H9 (cell line): ENCODE measurements around the gene NPAS2. TPM values are rescaled to one million over a fixed set of nuclear protein-coding genes. Genes with fewer than 3 reads are reported as not detected.

Experiments used
- DNase-seq: peaks from one replicate; pipeline ENCODE4 v3.0.0-alpha.2; 2017
- H2AFZ ChIP-seq: one replicate; pipeline ENCODE4 v1.6.1; 2013; ENCODE audit warnings: mild to moderate bottlenecking, low read length, control low read depth, moderate library complexity
- H2AK5ac ChIP-seq: 2 replicates; pipeline ENCODE4 v1.6.1; 2013; ENCODE audit warnings: low read length, control low read depth, mixed read lengths; ENCODE audit not compliant: insufficient read length
- H2BK120ac ChIP-seq: one replicate; pipeline ENCODE4 v1.6.1; 2013; ENCODE audit warnings: low read depth, mild to moderate bottlenecking, low read length, control low read depth, inconsistent platforms; ENCODE audit not compliant: poor library complexity, severe bottlenecking
- H2BK12ac ChIP-seq: 2 replicates; pipeline ENCODE4 v1.6.1; 2013; ENCODE audit warnings: low read length, control low read depth, mixed read lengths, low read depth; ENCODE audit not compliant: insufficient read length
- H2BK15ac ChIP-seq: 2 replicates; pipeline ENCODE4 v1.6.1; 2013; ENCODE audit warnings: low read depth, low read length, control low read depth
- H2BK20ac ChIP-seq: one replicate; pipeline ENCODE4 v1.6.1; 2013; ENCODE audit warnings: low read depth, mild to moderate bottlenecking, low read length, control low read depth, inconsistent platforms; ENCODE audit not compliant: poor library complexity, severe bottlenecking
- H2BK5ac ChIP-seq: 2 replicates; pipeline ENCODE4 v1.6.1; 2013; ENCODE audit warnings: low read length, control low read depth, mixed read lengths; ENCODE audit not compliant: insufficient read length
- H3K14ac ChIP-seq: 2 replicates; pipeline ENCODE4 v1.6.1; 2013; ENCODE audit warnings: low read length, control low read depth; ENCODE audit not compliant: insufficient read depth
- H3K18ac ChIP-seq: 2 replicates; pipeline ENCODE4 v1.6.1; 2013; ENCODE audit warnings: low read depth, mild to moderate bottlenecking, mixed read lengths, low read length, control low read depth; ENCODE audit not compliant: insufficient read length
- H3K23ac ChIP-seq: 2 replicates; pipeline ENCODE4 v1.6.1; 2013; ENCODE audit warnings: low read length, control low read depth, mixed read lengths, low read depth; ENCODE audit not compliant: insufficient read length
- H3K23me2 ChIP-seq: 2 replicates; pipeline ENCODE4 v1.6.1; 2013; ENCODE audit warnings: low read depth, mild to moderate bottlenecking, mixed read lengths, low read length, control low read depth; ENCODE audit not compliant: insufficient read length, poor library complexity, severe bottlenecking
- H3K27ac ChIP-seq: 2 replicates; pipeline ENCODE4 v1.5.1; 2013; ENCODE audit warnings: low read length, control low read depth, mixed read lengths, low read depth; ENCODE audit not compliant: insufficient read length
- H3K27me3 ChIP-seq: 2 replicates; pipeline ENCODE4 v1.6.1; 2013; ENCODE audit warnings: low read length, control low read depth, inconsistent platforms; ENCODE audit not compliant: insufficient read depth
- H3K4ac ChIP-seq: 2 replicates; pipeline ENCODE4 v1.6.1; 2013; ENCODE audit warnings: low read depth, mild to moderate bottlenecking, control low read depth, inconsistent platforms, low read length, moderate library complexity
- H3K4me1 ChIP-seq: 2 replicates; pipeline ENCODE4 v1.6.1; 2013; ENCODE audit warnings: low read length, control low read depth, inconsistent platforms; ENCODE audit not compliant: insufficient read depth
- H3K4me2 ChIP-seq: 2 replicates; pipeline ENCODE4 v1.6.1; 2013; ENCODE audit warnings: low read length, control low read depth, mixed read lengths; ENCODE audit not compliant: insufficient read length, insufficient read depth
- H3K56ac ChIP-seq: 2 replicates; pipeline ENCODE4 v1.6.1; 2013; ENCODE audit warnings: low read depth, mild to moderate bottlenecking, mixed read lengths, low read length, control low read depth; ENCODE audit not compliant: insufficient read length
- H3K79me1 ChIP-seq: 2 replicates; pipeline ENCODE4 v1.6.1; 2013; ENCODE audit warnings: low read depth, mild to moderate bottlenecking, moderate library complexity, low read length, control low read depth, inconsistent platforms; ENCODE audit not compliant: insufficient read depth, poor library complexity, severe bottlenecking
- H3K79me2 ChIP-seq: 2 replicates; pipeline ENCODE4 v1.6.1; 2013; ENCODE audit warnings: low read length, control low read depth, inconsistent platforms; ENCODE audit not compliant: insufficient read depth
- H3K9ac ChIP-seq: 2 replicates; pipeline ENCODE4 v1.6.1; 2013; ENCODE audit warnings: low read length, control low read depth, mixed read lengths; ENCODE audit not compliant: insufficient read length; ENCODE audit errors: extremely low read depth
- H3K9me3 ChIP-seq: one replicate; pipeline ENCODE4 v1.6.1; 2013; ENCODE audit warnings: low read depth, low read length, inconsistent platforms; ENCODE audit not compliant: control insufficient read depth
- H3T11ph ChIP-seq: one replicate; pipeline ENCODE4 v1.6.1; 2013; ENCODE audit warnings: mild to moderate bottlenecking, low read length, control low read depth, inconsistent platforms
- H4K20me1 ChIP-seq: one replicate; pipeline ENCODE4 v1.6.1; 2013; ENCODE audit not compliant: control insufficient read depth, insufficient read length, insufficient read depth
- H4K5ac ChIP-seq: 2 replicates; pipeline ENCODE4 v1.6.1; 2013; ENCODE audit warnings: low read depth, mild to moderate bottlenecking, mixed read lengths, low read length, control low read depth; ENCODE audit not compliant: insufficient read length
- H4K8ac ChIP-seq: replicated peaks from 2 replicates; pipeline ENCODE4 v1.6.1; 2013; ENCODE audit warnings: low read length, control low read depth, mixed read lengths, low read depth; ENCODE audit not compliant: insufficient read length
- H4K91ac ChIP-seq: 2 replicates; pipeline ENCODE4 v1.6.1; 2013; ENCODE audit warnings: low read depth, mild to moderate bottlenecking, moderate library complexity, mixed read lengths, low read length, control low read depth; ENCODE audit not compliant: insufficient read length
- H3K27ac Mint-ChIP-seq, 3 experiments: 2 replicates in 2 of 3; 3 replicates in 1 of 3; pipeline ENCODE4 v1.8.0; 2020 to 2021; ENCODE audit warnings: mixed read lengths in 3 of 3, mild to moderate bottlenecking in 1 of 3, moderate library complexity in 1 of 3
- H3K27me3 Mint-ChIP-seq: 2 replicates; pipeline ENCODE4 v1.8.0; 2021; ENCODE audit warnings: low read depth, mild to moderate bottlenecking, moderate library complexity, mixed read lengths
- H3K36me3 Mint-ChIP-seq, 3 experiments: 2 replicates in 2 of 3; 3 replicates in 1 of 3; pipeline ENCODE4 v1.8.0; 2020 to 2021; ENCODE audit warnings: low read depth in 3 of 3, mixed read lengths in 3 of 3; ENCODE audit not compliant: insufficient read depth in 1 of 3
- H3K4me1 Mint-ChIP-seq, 2 experiments: 2 replicates each; pipeline ENCODE4 v1.8.0; 2020; ENCODE audit warnings: mixed read lengths in 2 of 2
- H3K4me3 Mint-ChIP-seq, 2 experiments: 2 replicates in 1 of 2; 3 replicates in 1 of 2; pipeline ENCODE4 v1.8.0; 2020 to 2021; ENCODE audit warnings: mild to moderate bottlenecking in 2 of 2, mixed read lengths in 2 of 2, moderate library complexity in 1 of 2
- H3K9me3 Mint-ChIP-seq, 2 experiments: 2 replicates in 1 of 2; 3 replicates in 1 of 2; pipeline ENCODE4 v1.8.0; 2020; ENCODE audit warnings: mild to moderate bottlenecking in 2 of 2, mixed read lengths in 2 of 2, moderate library complexity in 1 of 2
- CTCF ChIP-seq: fragments of 200-600 bp; sonication (generic); conservative IDR thresholded peaks from 3 replicates; pipeline ENCODE4 v1.8.0; 2021; ENCODE audit warnings: antibody characterized with exemption, mild to moderate bottlenecking
- WGBS: extraction: QIAGEN DNeasy Blood & Tissue Kit; methylation state at CpG from one replicate; pipeline ENCODE4 v1.1.7; 2013; ENCODE audit warnings: missing lambda C conversion rate, low lambda C conversion rate, mixed read lengths; ENCODE audit not compliant: insufficient read length; ENCODE audit errors: extremely low coverage; 5-methylcytosine and 5-hydroxymethylcytosine counted together
- total RNA-seq: library from RNA; stranded (reverse); gene quantifications from 2 replicates; pipeline ENCODE4 v1.2.1, GENCODE V29; 2021

The NPAS2 gene
- total RNA-seq, 1 experiment from 2014 or later: 1.3 TPM

- Histone ChIP-seq H2BK15ac (no peak overlapping the region), H2BK12ac (no peak overlapping the region), H2BK5ac (no peak overlapping the region), H3K23me2 (no peaks in the 10 kb centered on the region), H2AK5ac (no peak overlapping the region), H3K79me2 (no peaks in the 10 kb centered on the region), H3K14ac (no peak overlapping the region; the same call in 1 of the 2 replicates), H3K56ac (no peak overlapping the region), H3K4me1 (no peaks in the 10 kb centered on the region), H3K23ac (no peak overlapping the region), H4K20me1 (no peaks in the 10 kb centered on the region), H3K9ac (no peak overlapping the region), H4K5ac (no peak overlapping the region), H3K9me3 (no peaks in the 10 kb centered on the region), H3K4me2 (no peak overlapping the region), H2AFZ (no peak overlapping the region), H3K18ac (no peak overlapping the region), H2BK20ac (no peak overlapping the region), H3K4ac (no peak overlapping the region), H3K27me3 (no peaks in the 10 kb centered on the region), H2BK120ac (no peak overlapping the region), H3K27ac (no peak overlapping the region), H3K79me1 (no peaks in the 10 kb centered on the region), H4K8ac (no peak overlapping the region), H3T11ph (no peak overlapping the region), H4K91ac (no peak overlapping the region)
- H3K36me3 Mint-ChIP-seq: no peaks in the 10 kb centered on the region
- peaks cover 7 to 9% of the 10 kb centered on the region in 2 experiments; a peak in 3 of 4 replicates for H3K4me1 Mint-ChIP-seq
- H3K27me3 Mint-ChIP-seq: no peaks in the 10 kb centered on the region; the same call in 1 of the 2 replicates
- H3K4me3 Mint-ChIP-seq: no peak overlapping the region
- H3K27ac Mint-ChIP-seq: no peak overlapping the region
- WGBS: no CpG with 5 or more reads among the region's 5 CpGs
- DNase-seq: no peak
- no peak for TF ChIP-seq CTCF
- H3K9me3 Mint-ChIP-seq: no peaks in the 10 kb centered on the region
Observed at GRCh38 chr2:100965596-100965995, 145.7 kb downstream of the NPAS2 start.
